Fibroblast of gingiva (primary cell): ENCODE data around the gene ZSWIM1.
"Not testable (repeated sequence)": the region's sequence is repeated elsewhere in the genome, so short reads cannot be mapped to it uniquely, and the experiment has no call there.

Source experiments
- DNase-seq: peaks from one replicate; pipeline ENCODE4 v3.0.0-alpha.2; 2011; ENCODE audit warnings: low read depth

Gene ZSWIM1

DNA sequence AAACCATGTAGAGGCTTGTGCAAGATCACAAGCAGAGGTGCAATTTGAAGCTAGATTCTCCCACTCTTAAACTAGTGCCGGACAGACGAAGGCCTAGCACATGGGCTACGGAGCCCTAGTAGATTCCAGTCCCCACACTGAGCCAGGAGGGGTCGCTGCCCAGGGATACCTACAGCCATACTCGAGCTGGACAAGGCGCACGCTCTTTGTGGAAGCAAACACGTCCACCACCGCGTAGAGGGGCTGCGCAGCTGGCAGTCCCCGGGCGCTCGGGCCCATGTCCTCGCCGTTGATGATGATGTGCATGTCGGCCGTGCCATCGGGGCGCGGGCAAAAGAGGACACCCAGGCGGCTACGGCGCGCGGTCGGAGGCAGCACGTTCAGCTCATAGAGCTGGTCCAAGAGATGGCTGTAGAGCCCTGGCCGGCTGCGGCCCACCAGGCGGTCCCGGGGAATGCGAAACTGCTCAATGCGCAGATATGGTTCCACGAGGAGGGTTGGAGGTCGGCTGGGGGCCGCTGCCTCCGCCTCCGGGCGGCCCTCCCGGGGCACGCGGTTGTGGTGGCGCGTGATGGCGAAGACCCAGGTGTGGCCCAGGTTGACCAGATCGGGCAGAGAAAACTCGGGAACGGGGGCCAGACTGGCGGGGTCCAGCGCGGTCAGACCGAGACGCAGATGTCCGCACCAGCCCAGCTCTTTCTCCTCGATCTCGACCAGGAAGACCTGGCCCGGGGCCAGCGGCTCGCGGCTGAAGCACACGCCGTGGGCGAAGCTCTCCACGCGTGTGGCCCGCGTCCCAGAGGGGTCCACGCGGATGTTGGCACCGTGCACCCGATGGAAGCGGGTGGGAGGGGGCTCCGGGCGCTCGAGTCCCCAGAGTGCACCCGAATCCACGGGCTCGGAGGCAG is 9.3 kb downstream of the ZSWIM1 start:
- DNase-seq: peak; percentile 69

DNA sequence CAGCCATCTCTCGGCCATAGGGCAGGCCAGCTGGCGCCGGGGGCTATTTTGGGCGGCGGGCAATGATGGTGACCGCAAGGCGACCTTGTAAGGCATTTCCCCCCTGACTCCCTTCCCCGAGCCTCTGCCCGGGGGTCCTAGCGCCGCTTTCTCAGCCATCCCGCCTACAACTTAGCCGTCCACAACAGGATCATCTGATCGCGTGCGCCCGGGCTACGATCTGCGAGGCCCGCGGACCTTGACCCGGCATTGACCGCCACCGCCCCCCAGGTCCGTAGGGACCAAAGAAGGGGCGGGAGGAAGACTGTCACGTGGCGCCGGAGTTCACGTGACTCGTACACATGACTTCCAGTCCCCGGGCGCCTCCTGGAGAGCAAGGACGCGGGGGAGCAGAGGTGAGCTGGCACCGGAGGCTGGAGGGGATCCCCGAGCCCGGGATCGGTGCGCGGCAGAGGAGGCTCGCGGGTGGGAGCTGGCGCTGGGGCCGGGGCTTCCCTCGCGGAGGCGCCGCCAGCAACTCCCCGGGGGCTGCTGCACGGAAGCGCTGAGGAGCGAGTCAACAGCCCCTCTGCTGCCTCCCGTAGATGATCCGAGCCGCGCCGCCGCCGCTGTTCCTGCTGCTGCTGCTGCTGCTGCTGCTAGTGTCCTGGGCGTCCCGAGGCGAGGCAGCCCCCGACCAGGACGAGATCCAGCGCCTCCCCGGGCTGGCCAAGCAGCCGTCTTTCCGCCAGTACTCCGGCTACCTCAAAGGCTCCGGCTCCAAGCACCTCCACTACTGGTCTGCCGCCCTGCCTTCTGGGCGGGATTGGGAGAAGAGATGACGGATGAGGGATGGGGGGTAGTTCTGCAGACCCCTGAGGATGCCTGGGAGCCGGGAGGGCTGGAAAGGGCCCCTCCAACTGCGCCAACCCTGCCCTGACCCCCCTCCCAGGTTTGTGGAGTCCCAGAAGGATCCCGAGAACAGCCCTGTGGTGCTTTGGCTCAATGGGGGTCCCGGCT is 10.3 kb downstream of the ZSWIM1 start, which contains the start of the genes CTSA and NEURL2:
Gene CTSA, plus strand, starts transcription at position 351 of the 999 bp plus-strand sequence. Its CDS starts 234 bp downstream, at position 585.
Gene NEURL2, minus strand, starts transcription at position 224 of the 999 bp plus-strand sequence. Its CDS starts 217 bp downstream, at position 7.
- DNase-seq: peak; percentile 94

DNA sequence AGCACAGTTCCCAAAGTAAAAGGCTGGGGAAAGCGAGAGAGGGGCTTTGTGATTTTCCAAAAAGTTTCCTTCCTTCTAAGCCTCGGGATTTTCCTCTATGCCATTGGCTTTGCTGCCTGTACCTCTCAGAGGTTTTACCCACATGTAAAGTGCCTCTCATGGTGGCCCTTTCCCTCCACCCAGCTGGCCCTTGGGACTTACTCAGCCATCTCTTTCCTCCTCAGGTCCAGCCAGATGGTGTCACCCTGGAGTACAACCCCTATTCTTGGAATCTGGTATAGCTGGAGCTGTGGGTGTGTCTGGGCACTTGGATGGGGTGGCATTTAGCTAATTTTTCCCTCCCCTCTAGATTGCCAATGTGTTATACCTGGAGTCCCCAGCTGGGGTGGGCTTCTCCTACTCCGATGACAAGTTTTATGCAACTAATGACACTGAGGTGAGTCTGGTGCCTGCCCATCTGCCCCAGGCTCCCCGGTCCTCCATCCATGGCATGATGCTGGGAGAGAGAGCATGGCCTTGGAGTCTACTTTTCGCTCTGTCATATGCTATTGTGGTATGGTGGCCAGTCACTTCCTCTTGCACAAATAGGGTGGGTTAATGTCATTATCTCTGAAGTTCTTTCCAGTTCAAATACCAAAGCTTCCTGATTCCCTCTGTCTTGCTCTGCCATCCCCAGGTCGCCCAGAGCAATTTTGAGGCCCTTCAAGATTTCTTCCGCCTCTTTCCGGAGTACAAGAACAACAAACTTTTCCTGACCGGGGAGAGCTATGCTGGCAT is 11.2 kb downstream of the ZSWIM1 start:
- DNase-seq: peak; percentile 20

DNA sequence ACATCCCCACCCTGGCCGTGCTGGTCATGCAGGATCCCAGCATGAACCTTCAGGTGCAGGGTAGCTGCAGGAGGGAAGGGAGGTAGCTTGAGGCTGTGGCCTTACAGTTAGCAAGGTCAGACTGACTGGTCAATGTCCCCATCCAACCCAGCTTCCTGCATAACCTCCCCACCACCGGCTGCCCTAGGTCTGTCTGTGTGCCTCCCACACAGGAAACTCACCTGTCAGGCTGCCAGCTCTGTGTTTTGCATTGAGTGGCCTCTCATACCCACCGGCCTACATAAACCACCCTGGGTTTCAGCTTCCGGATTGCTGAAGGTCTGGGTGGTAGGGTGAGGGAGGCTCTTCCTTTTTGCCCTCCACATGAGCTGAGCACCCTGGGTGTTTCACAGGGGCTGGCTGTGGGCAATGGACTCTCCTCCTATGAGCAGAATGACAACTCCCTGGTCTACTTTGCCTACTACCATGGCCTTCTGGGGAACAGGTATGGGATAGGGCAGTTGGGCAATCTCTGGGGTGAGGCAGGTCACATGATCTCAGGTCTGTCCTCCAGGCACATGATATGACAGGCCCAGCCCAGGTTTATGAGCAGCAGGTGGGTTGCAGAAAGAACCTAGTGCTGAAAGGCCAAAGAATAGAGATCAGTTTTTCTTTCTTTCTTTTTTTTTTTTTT is 11.9 kb downstream of the ZSWIM1 start:
- DNase-seq: no peak

DNA sequence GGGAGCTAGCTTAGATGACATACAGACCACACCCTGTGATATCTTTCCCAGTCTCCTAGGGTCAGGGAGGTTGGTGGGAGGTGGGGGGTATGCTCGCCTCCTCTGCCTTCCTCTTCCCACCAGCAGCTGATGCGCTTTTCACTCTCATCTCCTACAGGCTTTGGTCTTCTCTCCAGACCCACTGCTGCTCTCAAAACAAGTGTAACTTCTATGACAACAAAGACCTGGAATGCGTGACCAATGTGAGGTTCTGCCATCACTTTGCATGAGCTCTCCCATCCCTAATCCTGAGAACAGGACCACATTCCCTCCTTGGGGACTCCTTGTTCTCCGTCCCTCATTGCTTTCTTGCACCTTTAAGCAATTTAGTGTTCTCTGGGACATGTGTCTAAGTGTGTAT is 12.8 kb downstream of the ZSWIM1 start:
- DNase-seq: no peak

DNA sequence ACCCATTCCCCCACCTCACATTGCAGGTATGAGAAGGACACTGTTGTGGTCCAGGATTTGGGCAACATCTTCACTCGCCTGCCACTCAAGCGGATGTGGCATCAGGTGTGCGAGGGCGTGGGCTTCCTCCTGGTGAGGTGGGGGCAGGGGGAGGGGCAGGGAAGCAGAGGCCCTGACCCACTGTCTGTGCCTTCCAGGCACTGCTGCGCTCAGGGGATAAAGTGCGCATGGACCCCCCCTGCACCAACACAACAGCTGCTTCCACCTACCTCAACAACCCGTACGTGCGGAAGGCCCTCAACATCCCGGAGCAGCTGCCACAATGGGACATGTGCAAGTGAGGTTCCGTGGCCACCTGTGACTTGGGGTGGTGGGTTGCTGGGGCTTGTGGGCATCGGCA is 13.8 kb downstream of the ZSWIM1 start:
- DNase-seq: no peak

DNA sequence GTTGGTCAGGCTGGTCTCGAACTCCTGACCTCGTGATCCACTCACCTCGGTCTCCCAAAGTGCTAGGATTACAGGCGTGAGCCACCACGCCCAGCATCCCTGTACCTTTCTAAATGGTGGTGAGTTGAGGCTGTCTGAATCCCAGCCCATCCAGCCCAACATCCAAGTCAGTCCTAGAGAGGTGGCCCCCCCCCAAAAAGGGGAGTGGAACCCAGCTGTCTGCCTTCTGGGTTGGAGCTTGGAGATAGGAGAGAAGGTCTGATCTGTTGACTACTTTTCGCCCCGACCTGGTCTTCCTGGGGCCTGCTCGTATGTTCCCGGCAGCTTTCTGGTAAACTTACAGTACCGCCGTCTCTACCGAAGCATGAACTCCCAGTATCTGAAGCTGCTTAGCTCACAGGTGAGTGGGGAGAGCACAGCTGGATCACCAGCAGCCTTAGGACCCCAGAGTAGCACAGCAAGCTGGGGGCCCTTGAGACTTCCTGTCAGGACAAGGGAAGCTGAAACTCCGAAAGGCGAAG is 15.7 kb downstream of the ZSWIM1 start:
- no peak for DNase-seq

DNA sequence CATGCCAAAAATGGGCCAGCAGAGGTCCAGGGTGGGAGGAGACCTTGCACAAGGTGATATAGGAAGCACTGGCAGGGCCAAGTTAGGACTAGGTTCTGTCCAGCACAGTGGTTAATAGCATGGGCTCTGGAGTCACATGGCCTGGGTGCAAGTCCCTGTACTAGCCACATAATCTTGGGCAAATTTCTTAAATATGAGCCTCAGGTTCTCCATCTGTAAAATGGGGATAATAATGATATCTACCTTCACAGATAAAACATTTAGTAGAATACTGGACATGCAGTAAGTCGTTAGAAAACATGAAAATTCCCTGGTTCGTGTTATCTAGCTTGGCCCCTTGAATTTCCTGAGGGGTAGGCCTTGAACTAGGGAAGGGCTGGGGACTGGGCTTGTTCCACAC is 16.3 kb downstream of the ZSWIM1 start:
- DNase-seq: no peak

DNA sequence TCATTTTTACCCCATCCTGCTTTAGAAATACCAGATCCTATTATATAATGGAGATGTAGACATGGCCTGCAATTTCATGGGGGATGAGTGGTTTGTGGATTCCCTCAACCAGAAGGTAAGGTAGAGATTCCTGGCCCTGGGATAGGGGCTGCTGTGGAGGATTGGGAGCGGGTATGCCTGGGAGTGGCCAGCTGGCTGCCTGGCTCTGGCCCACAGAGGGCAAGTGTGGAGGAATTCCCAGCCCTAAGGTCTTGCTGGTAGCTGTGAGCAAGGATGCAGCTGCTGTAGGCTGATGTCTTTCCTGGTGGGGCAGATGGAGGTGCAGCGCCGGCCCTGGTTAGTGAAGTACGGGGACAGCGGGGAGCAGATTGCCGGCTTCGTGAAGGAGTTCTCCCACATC is 16.7 kb downstream of the ZSWIM1 start:
- no peak for DNase-seq

DNA sequence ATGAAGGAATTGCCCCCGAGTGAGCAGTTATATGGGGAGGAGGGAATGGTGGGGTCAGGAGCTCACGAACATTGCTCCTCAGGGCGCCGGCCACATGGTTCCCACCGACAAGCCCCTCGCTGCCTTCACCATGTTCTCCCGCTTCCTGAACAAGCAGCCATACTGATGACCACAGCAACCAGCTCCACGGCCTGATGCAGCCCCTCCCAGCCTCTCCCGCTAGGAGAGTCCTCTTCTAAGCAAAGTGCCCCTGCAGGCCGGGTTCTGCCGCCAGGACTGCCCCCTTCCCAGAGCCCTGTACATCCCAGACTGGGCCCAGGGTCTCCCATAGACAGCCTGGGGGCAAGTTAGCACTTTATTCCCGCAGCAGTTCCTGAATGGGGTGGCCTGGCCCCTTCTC is 17.3 kb downstream of the ZSWIM1 start:
- DNase-seq: no peak

DNA sequence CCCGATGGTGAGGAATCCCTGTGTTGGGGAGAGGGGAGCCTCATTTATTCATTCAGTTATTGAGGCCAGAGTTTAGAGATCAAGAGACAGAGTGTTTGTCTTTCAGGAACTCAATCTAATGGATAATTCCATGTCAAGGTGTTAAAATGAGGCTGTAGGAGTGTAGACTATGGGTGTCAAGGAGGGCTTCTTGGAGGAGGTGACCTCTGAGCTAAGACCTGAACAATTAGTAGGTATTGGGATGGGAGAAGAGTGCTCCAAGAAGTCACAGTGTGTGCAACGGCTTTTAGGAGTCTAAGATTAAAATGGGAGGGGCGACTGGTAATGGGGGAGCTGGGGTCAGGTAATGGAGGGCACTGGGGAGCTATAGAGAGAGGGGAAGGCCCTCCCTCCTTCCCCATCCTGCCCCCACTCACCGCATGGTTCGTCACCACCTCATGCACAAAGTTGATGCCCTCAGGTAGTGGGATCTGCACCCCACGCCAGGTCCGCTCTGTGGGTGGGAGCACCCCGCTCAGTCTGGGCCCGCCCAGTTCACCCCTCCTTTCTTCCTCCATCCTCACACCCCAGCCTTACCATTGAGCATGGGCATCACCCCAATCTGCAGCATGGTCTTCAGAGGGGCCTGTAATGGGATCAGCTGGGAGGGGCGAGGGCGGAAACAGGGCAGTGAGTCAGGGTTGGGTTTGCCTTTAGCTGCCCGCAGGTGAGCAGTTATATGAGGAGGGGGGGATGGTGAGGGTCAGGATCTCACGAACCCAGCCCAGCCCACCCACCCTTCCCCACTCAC is 18.2 kb downstream of the ZSWIM1 start:
- DNase-seq: no peak

DNA sequence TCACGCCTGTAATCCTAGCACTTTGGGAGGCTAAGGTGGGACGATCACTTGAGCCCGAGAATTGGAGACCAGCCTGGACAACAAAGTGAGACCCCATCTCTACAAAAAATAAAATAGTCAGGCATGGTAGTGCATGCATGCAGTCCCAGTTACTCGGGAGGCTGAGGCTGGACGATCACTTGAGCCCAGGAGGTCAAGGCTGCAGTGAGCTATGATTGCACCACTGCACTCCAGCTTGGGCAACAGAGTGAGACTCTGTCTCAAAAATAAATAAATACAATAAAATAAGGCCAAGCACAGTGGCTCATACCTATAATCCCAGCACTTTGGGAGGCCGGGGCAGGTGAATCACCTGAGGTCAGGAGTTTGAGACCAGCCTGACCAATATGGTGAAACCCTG is 20.3 kb downstream of the ZSWIM1 start:
- not testable (repeated sequence) for DNase-seq

DNA sequence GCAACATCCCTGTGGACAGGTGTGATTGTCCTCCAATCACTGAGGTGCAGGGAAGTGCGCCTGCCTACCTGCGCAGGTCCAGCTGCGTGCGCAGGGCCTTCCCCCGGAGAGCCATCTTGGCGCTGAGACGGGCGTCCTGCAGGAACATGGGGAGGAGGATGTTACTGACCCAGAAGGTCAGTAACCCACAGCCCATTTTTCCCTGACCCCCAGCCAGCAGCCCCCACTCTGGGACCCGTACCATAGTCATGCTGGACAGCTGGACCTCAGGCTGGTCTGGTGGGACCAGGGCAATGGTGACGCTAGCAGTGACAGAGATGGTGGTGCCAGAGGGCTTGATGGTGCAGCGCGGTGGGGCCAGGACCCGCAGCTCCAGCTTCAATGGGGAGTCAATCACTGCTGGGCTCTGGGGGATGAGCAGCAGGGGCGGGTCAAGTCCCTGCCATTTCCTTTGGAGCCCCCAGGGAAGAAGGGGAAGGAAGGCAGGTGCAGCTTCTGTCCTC is 21.2 kb downstream of the ZSWIM1 start:
- no peak for DNase-seq

DNA sequence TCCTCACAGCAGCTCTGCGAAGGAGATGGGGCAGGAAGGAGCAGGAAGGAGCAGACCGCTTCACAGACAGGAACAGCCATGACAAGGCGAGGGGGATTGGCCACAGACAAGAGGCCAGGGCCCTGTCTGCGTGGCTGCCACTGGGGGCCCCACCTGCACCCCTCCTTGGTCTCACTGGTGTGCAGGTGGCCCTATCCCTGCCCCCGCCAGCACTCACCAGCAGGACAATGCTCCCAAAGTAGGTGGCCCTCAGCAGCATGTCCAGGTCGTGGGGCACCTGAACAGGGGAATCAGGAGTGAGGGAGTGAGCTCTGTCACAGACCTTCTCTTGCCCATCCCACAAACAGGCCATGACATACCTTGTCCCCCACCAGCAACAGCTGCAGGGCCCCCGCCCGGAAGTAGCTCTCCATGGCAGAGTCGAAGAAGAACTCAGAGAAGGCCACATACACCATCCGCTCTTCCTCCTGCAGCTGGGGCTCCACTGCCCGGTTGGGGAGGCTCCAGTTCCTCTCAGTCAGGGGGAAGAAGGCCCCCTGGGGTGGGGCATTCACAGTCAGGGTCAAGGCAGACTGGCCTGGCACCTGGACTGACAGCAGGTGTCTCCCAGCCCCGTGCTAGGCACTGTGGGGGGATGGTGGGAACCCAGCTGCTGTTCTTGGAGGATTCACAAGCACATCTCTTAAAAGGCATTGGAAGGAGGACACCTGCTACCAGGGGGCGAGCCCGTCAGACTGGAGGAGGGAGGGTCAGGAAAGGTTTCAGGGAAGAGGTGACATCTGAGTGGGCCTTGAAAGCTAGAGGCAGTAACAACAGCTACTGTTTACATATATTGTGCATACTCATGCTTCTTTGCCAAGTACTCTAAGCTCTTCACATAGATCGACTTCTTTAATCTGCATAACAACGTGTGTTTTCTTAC is 23.8 kb downstream of the ZSWIM1 start:
- no peak for DNase-seq

DNA sequence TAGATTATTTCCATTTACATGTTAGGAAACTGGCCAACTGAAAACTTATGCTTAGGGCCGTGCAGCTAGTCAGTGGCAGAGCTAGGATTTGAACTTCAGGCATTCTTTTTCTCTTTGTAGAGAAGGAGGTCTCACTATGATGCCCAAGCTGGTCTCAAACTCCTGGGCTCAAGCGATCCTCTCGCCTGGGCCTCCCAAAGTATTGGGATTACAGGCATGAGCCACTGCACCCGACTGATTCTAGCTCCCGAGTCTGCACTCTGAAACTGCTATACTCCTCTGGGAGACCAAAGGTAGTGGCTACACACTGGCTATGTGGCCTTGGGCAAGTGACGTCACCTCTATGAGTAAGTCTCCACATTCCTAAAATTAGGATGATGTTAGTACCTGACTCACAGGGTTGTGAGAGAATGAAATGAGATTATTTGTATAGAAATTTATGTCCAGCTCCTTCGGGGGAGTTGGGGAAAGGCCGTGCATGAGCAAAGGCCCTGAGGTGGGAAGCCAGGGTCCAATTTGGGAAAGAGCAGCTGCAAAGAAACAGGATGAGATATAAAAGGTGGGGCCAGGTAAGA is 24.6 kb downstream of the ZSWIM1 start:
- peak; percentile 37 for DNase-seq

DNA sequence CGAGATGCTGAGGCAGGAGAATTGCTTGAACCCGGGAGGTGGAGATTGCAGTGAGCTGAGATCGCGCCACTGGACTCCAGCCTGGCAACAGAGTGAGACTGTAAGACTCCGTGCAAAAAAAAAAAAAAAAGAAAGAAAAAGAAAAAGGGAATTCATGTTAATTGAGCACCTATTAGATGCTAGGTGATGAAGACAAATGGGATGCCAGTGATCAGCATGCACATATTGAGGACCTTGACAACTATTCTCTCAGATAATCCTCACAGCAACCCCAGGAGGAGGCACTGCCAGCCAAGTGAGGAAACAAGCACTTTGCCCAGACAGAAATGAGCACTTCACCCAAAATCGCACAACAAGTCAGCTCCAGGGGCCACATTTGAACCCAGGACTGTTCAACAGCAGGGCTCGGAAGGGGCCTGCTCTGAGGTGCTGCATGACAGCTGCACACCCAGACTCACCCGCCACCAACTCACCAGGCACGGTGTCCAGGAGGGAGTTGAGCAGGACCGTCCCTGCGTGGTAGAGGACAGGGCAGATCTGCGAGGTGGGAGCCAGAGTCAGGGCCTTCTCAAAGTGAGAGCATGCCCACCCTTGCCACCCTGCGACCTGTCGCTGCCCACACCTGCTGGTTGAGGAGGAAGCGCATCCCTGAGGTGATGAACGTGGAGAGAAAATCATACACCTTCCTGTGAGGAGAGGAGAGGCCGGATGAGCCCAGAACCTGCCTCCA is 26.4 kb downstream of the ZSWIM1 start:
- no peak for DNase-seq

DNA sequence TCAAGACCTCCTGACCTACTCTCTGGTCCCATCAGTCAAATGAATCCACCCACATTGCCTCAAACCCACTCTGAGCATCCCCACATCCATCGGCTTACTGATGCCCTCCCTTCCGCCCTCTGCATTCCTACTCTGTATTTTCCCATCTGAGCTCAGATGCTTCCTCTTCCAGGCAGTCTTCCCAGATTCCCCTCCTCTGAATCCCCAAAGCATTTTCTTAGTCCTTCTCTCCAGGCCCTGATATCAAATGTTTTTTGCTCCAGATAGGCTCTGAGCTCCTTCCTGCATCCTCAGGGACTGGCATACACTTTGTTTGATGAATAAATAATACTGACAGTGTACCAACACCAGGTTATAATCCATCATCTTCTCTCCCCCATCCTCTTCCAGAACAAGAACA is 27.1 kb downstream of the ZSWIM1 start:
- no peak for DNase-seq

DNA sequence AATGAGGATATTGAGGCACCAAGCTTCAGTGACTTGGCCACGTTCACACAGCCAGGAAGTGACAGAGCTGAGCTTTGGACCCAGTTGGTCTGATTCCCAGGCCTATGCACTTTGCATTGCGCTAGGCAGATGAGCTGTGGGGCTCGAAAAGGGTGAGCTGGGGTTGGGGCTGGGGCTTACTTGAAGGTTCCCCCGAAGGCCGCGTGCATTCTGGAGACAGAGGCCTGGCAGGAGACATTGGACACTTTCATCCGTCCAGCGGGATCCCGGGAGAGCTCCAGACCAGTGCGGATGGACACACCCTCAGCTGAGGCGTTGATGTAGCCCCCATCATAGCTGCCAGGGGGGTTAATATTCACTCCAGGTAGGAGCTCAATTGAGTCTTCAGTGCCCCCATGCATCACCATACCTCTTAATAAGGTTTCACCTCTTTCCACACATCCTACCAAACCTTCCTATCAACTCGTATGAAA is 28.3 kb downstream of the ZSWIM1 start:
- DNase-seq: no peak
